ENCODE measurements around the gene SLC25A21.

DNA sequence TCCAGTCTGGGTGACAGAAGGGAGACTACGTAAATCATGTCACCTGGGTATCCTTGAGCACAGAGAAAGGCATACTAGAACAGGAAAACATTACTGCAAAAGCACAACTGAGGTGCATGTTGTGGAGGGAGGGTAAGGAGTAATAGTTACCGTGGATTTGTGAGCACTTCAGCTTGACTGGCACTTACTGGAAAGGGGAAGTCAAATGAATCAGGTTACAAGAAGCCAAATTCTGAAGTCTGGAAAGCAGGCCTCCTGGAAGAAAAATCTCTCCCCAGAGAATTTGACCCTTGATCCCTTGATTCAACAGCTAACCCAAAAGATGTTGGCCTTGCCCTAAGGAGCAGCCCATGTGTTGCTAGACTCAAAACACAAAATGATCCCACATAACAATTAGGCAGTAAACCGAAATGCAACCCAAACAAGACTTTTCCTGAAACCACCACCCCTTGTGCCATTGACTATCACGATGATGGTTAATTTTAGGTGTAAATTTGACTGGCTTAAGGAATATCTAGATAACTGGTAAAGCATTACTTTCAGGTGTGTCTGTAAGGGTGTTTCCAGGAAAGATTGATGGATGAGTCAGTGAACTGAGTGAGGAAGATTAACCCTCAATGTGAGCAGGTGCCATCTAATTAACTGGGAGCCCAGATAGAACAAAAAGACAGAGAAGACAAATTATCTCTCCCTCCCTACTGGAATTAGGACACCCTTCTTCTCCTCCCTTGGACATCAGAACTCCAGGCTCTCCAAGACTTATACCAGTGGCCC lies 108.8 kb downstream of the SLC25A21 start:
- TF ChIP-seq EZH2 (IDR thresholded peaks at IDR 0.05; ENCODE audit: low read depth, unreplicated experiment) (no peak), POLR2AphosphoS5 (IDR thresholded peaks at IDR 0.05; ENCODE audit: low read depth) (no peak), NANOG (IDR thresholded peaks at IDR 0.05; ENCODE audit: borderline replicate concordance) (no peak), EZH2phosphoT487 (IDR thresholded peaks at IDR 0.05; ENCODE audit: unreplicated experiment) (no peak)
- TF ChIP-seq, protein P1, sequence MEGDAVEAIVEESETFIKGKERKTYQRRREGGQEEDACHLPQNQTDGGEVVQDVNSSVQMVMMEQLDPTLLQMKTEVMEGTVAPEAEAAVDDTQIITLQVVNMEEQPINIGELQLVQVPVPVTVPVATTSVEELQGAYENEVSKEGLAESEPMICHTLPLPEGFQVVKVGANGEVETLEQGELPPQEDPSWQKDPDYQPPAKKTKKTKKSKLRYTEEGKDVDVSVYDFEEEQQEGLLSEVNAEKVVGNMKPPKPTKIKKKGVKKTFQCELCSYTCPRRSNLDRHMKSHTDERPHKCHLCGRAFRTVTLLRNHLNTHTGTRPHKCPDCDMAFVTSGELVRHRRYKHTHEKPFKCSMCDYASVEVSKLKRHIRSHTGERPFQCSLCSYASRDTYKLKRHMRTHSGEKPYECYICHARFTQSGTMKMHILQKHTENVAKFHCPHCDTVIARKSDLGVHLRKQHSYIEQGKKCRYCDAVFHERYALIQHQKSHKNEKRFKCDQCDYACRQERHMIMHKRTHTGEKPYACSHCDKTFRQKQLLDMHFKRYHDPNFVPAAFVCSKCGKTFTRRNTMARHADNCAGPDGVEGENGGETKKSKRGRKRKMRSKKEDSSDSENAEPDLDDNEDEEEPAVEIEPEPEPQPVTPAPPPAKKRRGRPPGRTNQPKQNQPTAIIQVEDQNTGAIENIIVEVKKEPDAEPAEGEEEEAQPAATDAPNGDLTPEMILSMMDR (conservative IDR thresholded peaks at IDR 0.05; ENCODE audit: low read depth in 2 of 2) = no peak

Data from GM23338 (cell line).